Measurements from ENCODE around the gene PSMD6.

GRCh38 chr3:64033069-64033468 lies 9.8 kb upstream of the PSMD6 start:
- TF ChIP-seq SIN3A (IDR thresholded peaks at IDR 0.05; ENCODE audit: borderline replicate concordance, insufficient read depth, low read length) (no peak), TAF1 (IDR thresholded peaks at IDR 0.05; ENCODE audit: borderline replicate concordance, insufficient read depth, low read length) (no peak)

Data from PFSK-1 (cell line).